ENCODE measurements around the gene ZNF211.

DNA sequence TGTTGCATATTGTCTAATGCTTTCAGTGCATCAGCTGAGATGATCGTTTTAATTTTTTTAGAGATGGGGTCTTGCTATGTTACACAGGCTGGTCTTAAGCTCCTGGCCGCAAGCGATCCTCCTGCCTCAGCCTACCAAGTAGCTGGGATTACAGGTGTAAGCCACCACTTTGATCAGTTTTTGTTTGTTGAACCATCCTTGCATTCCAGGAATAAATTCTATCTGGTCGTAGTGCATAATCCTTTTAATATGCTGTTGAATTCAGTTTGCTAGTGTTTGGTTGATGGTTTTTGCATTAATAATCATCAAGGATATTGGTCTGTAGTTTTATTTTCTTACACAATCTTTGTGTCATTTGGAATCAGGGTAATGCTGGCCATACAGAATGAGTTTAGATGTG, 4.4 kb downstream of the ZNF211 start:
- TF ChIP-seq POLR2A (IDR thresholded peaks at IDR 0.05; ENCODE audit: low read length), result no peak
- TF ChIP-seq GATA1 (IDR thresholded peaks at IDR 0.05; ENCODE audit: low read depth, low read length), result no peak
